ENCODE data around the gene MUC2. TPM values are rescaled to one million over a fixed set of nuclear protein-coding genes. Genes with fewer than 3 reads are reported as not detected.

Gene MUC2
- total and polyA plus RNA-seq, 10 of the 15 experiments (the other 5 are each of a cell fraction or from before 2014, with no cell fraction given), result 0.23 TPM; not detected in 9

DNA sequence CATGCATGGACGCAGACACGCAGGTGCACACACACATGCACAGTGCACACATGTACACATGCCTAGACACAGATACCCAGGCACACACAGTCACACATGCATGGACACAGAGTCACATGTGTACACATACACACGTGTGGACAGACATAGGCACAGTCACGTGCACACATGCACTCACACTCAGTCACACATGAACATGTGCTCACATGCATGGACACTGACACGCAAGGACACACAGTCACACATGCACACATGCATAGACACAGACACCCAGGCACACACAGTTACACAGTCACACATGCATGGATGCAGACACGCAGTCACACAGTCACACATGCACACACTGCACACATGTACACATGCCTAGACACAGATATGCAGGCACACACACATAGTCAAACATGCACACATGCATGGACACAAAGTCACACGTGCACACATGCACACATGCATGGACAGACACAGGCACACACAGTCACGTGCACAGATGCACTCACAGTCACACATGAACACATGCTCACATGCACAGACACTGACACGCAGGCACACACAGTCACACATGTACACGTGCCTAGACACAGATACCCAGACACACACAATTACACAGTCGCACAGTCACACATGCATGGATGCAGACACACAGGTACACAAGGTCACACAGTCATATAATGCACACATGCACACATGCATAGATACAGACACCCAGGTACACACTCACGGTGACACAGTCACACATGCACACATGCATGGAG is 16.8 kb downstream of the MUC2 start:
- CTCF ChIA-PET, result no interaction called here
- in situ Hi-C loops (cut with MboI) (no loop called here), intact Hi-C loops (cut with micrococcal nuclease; ENCODE audit: unreplicated experiment) (no loop called here)
- Histone ChIP-seq H3K9me3 (replicated peaks; ENCODE audit: control insufficient read depth, insufficient read depth, low read length) (no peaks in the 10 kb centered on the region; the same call in 2 of the 3 replicates), H3K4me3 (no peak overlapping the region), H3K79me2 (ENCODE audit: control insufficient read depth, insufficient read depth, low read length) (no peaks in the 10 kb centered on the region), H3K36me3 (ENCODE audit: control insufficient read depth in 2 of 2, insufficient read depth in 2 of 2, low read length in 1 of 2) (no peaks in the 10 kb centered on the region), H4K20me1 (ENCODE audit: control insufficient read depth, insufficient read depth) (no peaks in the 10 kb centered on the region), H2AFZ (ENCODE audit: control insufficient read depth, low read depth, low read length) (no peak overlapping the region), H3K4me2 (ENCODE audit: control insufficient read depth, insufficient read depth) (no peak overlapping the region), H3K27ac (ENCODE audit: control insufficient read depth, insufficient read depth) (no peak overlapping the region), H3K4me1 (ENCODE audit: control insufficient read depth, insufficient read depth, low read length) (no peaks in the 10 kb centered on the region), H3K9ac (ENCODE audit: control insufficient read depth, insufficient read depth, low read length) (no peak overlapping the region), H3K27me3 (replicated peaks in 1 of 2; ENCODE audit: control insufficient read depth in 2 of 2, insufficient read depth in 2 of 2, low read length in 1 of 2) (no peaks in the 10 kb centered on the region)
- no peak for DNase-seq (ENCODE audit: low read depth, low spot score)
- POLR2A ChIA-PET, result no interaction called here
- FAIRE-seq, result no peak
- RAD21 ChIA-PET (ENCODE audit: unreplicated experiment), result no interaction called here
- SMC1A ChIA-PET (ENCODE audit: uncharacterized antibody, unreplicated experiment), result no interaction called here
- TF ChIP-seq TARDBP (IDR thresholded peaks at IDR 0.05; ENCODE audit: borderline replicate concordance), result no peak
- 0 out of 4 replicates have a peak, but pooled peaks of 1 of the 2 experiments have one; percentile 20 for TF ChIP-seq BHLHE40 (IDR thresholded peaks at IDR 0.05; ENCODE audit: borderline replicate concordance in 1 of 2, low read depth in 2 of 2, low read length in 1 of 2)
- TF ChIP-seq, protein P1, sequence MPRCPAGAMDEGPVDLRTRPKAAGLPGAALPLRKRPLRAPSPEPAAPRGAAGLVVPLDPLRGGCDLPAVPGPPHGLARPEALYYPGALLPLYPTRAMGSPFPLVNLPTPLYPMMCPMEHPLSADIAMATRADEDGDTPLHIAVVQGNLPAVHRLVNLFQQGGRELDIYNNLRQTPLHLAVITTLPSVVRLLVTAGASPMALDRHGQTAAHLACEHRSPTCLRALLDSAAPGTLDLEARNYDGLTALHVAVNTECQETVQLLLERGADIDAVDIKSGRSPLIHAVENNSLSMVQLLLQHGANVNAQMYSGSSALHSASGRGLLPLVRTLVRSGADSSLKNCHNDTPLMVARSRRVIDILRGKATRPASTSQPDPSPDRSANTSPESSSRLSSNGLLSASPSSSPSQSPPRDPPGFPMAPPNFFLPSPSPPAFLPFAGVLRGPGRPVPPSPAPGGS (IDR thresholded peaks at IDR 0.05; ENCODE audit: borderline replicate concordance, insufficient read depth, low read depth, low read length, poor library complexity, severe bottlenecking), result peak; percentile 58
- 49% methylated on average over 12 of the region's 12 CpGs for WGBS (ENCODE audit: insufficient coverage, insufficient replicate concordance, low lambda C conversion rate, missing lambda C conversion rate)
- ATAC-seq, result no peak
- no TSS peak for BruUV-seq (replicated peaks)

DNA sequence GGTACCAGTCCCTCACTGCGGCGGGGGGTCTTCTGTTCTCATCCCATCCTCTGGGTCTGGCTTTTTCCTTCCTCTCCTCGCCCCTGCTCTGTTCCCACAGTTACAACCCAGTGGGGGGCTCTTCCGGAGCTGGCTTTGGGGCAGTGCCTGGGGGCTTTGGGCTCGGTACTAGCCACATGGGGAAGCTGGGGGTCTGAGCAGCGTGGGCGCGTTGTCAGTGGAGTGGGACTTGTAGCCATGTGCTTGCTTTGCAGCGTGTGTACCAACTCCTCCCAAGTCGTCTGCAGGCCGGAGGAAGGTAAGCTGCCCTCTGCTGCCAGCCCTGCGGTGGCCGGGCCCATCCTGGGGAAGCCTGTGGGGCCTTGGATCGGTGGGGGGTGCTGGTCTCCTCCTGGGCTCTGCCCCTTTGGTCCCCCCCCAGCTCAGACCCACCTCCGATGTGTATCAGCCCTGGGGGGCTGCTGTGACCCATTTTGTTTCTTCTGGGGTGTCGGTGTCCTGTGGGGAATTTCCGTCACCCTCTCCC is 17.5 kb downstream of the MUC2 start:
- H3K9me3 ChIP-seq (replicated peaks; ENCODE audit: control insufficient read depth, insufficient read depth, low read length), result no peaks in the 10 kb centered on the region; the same call in 2 of the 3 replicates
- H3K27me3 ChIP-seq (replicated peaks in 1 of 2; ENCODE audit: control insufficient read depth in 2 of 2, insufficient read depth in 2 of 2, low read length in 1 of 2), result no peaks in the 10 kb centered on the region
- H4K20me1 ChIP-seq (ENCODE audit: control insufficient read depth, insufficient read depth), result no peaks in the 10 kb centered on the region
- no peak for ATAC-seq
- BruUV-seq (replicated peaks), result no TSS peak
- ChIA-PET CTCF (no interaction called here), SMC1A (ENCODE audit: uncharacterized antibody, unreplicated experiment) (no interaction called here), RAD21 (ENCODE audit: unreplicated experiment) (no interaction called here), POLR2A (no interaction called here)
- no peak overlapping the region for H3K9ac ChIP-seq (ENCODE audit: control insufficient read depth, insufficient read depth, low read length)
- no peak for DNase-seq (ENCODE audit: low read depth, low spot score)
- WGBS (ENCODE audit: insufficient coverage, insufficient replicate concordance, low lambda C conversion rate, missing lambda C conversion rate), result 56% methylated on average over 16 of the region's 17 CpGs
- FAIRE-seq, result no peak
- intact Hi-C loops (cut with micrococcal nuclease; ENCODE audit: unreplicated experiment) (no loop called here), in situ Hi-C loops (cut with MboI) (no loop called here)
- no peak overlapping the region for H2AFZ ChIP-seq (ENCODE audit: control insufficient read depth, low read depth, low read length)
- H3K36me3 ChIP-seq (ENCODE audit: control insufficient read depth in 2 of 2, insufficient read depth in 2 of 2, low read length in 1 of 2), result no peaks in the 10 kb centered on the region
- H3K27ac ChIP-seq (ENCODE audit: control insufficient read depth, insufficient read depth), result no peak overlapping the region
- no peaks in the 10 kb centered on the region for H3K4me1 ChIP-seq (ENCODE audit: control insufficient read depth, insufficient read depth, low read length)
- H3K4me2 ChIP-seq (ENCODE audit: control insufficient read depth, insufficient read depth), result no peak overlapping the region
- H3K79me2 ChIP-seq (ENCODE audit: control insufficient read depth, insufficient read depth, low read length), result no peaks in the 10 kb centered on the region
- H3K4me3 ChIP-seq, result no peak overlapping the region
- TF ChIP-seq HDGF (IDR thresholded peaks at IDR 0.05) (no peak), FOS (IDR thresholded peaks at IDR 0.05; ENCODE audit: borderline replicate concordance, extremely low read depth, insufficient read length) (no peak), IKZF2 (IDR thresholded peaks at IDR 0.05) (no peak), CHD4 (IDR thresholded peaks at IDR 0.05) (no peak), CEBPB (IDR thresholded peaks at IDR 0.05; ENCODE audit: borderline replicate concordance in 1 of 2, low read depth in 2 of 2, low read length in 2 of 2) (no peak), GABPA (IDR thresholded peaks at IDR 0.05; ENCODE audit: low read depth) (no peak)
- TF ChIP-seq, protein P2, sequence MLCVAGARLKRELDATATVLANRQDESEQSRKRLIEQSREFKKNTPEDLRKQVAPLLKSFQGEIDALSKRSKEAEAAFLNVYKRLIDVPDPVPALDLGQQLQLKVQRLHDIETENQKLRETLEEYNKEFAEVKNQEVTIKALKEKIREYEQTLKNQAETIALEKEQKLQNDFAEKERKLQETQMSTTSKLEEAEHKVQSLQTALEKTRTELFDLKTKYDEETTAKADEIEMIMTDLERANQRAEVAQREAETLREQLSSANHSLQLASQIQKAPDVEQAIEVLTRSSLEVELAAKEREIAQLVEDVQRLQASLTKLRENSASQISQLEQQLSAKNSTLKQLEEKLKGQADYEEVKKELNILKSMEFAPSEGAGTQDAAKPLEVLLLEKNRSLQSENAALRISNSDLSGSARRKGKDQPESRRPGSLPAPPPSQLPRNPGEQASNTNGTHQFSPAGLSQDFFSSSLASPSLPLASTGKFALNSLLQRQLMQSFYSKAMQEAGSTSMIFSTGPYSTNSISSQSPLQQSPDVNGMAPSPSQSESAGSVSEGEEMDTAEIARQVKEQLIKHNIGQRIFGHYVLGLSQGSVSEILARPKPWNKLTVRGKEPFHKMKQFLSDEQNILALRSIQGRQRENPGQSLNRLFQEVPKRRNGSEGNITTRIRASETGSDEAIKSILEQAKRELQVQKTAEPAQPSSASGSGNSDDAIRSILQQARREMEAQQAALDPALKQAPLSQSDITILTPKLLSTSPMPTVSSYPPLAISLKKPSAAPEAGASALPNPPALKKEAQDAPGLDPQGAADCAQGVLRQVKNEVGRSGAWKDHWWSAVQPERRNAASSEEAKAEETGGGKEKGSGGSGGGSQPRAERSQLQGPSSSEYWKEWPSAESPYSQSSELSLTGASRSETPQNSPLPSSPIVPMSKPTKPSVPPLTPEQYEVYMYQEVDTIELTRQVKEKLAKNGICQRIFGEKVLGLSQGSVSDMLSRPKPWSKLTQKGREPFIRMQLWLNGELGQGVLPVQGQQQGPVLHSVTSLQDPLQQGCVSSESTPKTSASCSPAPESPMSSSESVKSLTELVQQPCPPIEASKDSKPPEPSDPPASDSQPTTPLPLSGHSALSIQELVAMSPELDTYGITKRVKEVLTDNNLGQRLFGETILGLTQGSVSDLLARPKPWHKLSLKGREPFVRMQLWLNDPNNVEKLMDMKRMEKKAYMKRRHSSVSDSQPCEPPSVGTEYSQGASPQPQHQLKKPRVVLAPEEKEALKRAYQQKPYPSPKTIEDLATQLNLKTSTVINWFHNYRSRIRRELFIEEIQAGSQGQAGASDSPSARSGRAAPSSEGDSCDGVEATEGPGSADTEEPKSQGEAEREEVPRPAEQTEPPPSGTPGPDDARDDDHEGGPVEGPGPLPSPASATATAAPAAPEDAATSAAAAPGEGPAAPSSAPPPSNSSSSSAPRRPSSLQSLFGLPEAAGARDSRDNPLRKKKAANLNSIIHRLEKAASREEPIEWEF (IDR thresholded peaks at IDR 0.05; ENCODE audit: insufficient replicate concordance, low read depth, low read length), result no peak
